Subcutaneous abdominal adipose tissue (tissue), 5 donors: ENCODE results near the gene KIAA1671.

ENCODE experiments used
- H3K27ac ChIP-seq: one replicate; pipeline ENCODE4 v1.7.0; 2013; ENCODE audit warnings: low read depth, mild to moderate bottlenecking, inconsistent platforms, low read length, moderate library complexity
- H3K27me3 ChIP-seq, 5 donors: one replicate each; pipeline ENCODE4 v1.7.0; 2013; ENCODE audit warnings: low read length in 5 of 5, inconsistent platforms in 1 of 5; ENCODE audit not compliant: control insufficient read depth in 5 of 5, insufficient read depth in 4 of 5
- H3K36me3 ChIP-seq, 5 donors: one replicate each; pipeline ENCODE4 v1.7.0; 2013; ENCODE audit warnings: low read length in 5 of 5; ENCODE audit not compliant: control insufficient read depth in 5 of 5, insufficient read depth in 5 of 5
- H3K4me1 ChIP-seq, 5 donors: one replicate each; pipeline ENCODE4 v1.7.0; 2013; ENCODE audit warnings: low read length in 5 of 5, mild to moderate bottlenecking in 3 of 5, moderate library complexity in 1 of 5; ENCODE audit not compliant: control insufficient read depth in 5 of 5, insufficient read depth in 5 of 5
- H3K4me3 ChIP-seq, 5 donors: one replicate each; pipeline ENCODE4 v1.7.0; 2013; ENCODE audit warnings: low read length in 5 of 5, low read depth in 1 of 5
- H3K9ac ChIP-seq, 5 donors: one replicate each; pipeline ENCODE4 v1.7.0; 2013; ENCODE audit warnings: low read length in 5 of 5, mild to moderate bottlenecking in 4 of 5, moderate library complexity in 3 of 5
- H3K9me3 ChIP-seq, 5 donors: one replicate each; pipeline ENCODE4 v1.7.0; 2013; ENCODE audit warnings: low read length in 5 of 5; ENCODE audit not compliant: control insufficient read depth in 5 of 5
- donor health status: healthy.
- donor health status: healthy.
- donor health status: healthy.
- donor health status: healthy.
- donor health status: healthy.

KIAA1671 gene

GRCh38 chr22:25030636-25031035 is 78.1 kb downstream of the KIAA1671 start:
- Histone ChIP-seq H3K4me3 (no peak overlapping the region), H3K9me3 (no peaks in the 10 kb centered on the region), H3K4me1 (peaks cover 0 to 24% (median 10%) of the 10 kb centered on the region in 5 donors), H3K27me3 (no peaks in the 10 kb centered on the region), H3K27ac (no peak overlapping the region), H3K36me3 (peaks cover 0 to 3% (median 0%) of the 10 kb centered on the region in 5 donors), H3K9ac (no peak overlapping the region)

- Histone ChIP-seq H3K9me3 (no peaks in the 10 kb centered on the region), H3K4me1 (peaks cover 0 to 14% (median 3%) of the 10 kb centered on the region in 5 donors), H3K36me3 (peaks cover 0 to 3% (median 0%) of the 10 kb centered on the region in 5 donors), H3K9ac (no peak overlapping the region), H3K27ac (no peak overlapping the region), H3K4me3 (no peak overlapping the region), H3K27me3 (no peaks in the 10 kb centered on the region)
Observed at GRCh38 chr22:25032066-25032465, 79.5 kb downstream of the KIAA1671 start.

DNA sequence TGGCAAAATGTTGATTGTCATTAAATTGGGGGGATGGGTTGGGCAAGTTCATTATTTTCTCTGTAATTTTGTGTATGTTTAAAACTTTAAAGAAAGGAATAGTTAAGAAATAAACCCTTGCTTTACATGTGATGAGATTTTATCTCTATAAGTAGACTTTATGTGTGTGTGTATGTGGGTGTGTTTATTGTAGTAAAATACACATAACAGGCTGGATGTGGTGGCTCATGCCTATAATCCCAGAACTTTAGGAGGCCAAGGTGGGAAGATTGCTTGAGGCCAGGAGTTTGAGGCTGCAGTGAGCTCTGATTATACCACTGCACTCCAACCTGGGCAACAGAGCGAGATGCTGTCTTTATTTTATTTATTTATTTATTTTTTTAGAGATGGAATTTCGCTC is 83.2 kb downstream of the KIAA1671 start:
- no peaks in the 10 kb centered on the region for H3K9me3 ChIP-seq
- no peaks in the 10 kb centered on the region for H3K4me1 ChIP-seq
- H3K36me3 ChIP-seq, result peaks cover 0 to 20% (median 19%) of the 10 kb centered on the region in 5 donors
- no peak overlapping the region for H3K9ac ChIP-seq
- no peaks in the 10 kb centered on the region for H3K27me3 ChIP-seq
- no peak overlapping the region for H3K4me3 ChIP-seq
- no peak overlapping the region for H3K27ac ChIP-seq

GRCh38 chr22:25038239-25038638 is 85.7 kb downstream of the KIAA1671 start:
- Histone ChIP-seq H3K9me3 (no peaks in the 10 kb centered on the region), H3K9ac (no peak overlapping the region), H3K36me3 (peaks cover 0 to 21% (median 21%) of the 10 kb centered on the region in 5 donors), H3K4me3 (no peak overlapping the region), H3K27ac (no peak overlapping the region), H3K4me1 (no peaks in the 10 kb centered on the region), H3K27me3 (no peaks in the 10 kb centered on the region)

GRCh38 chr22:25038771-25039170 is 86.3 kb downstream of the KIAA1671 start:
- Histone ChIP-seq H3K27me3 (no peaks in the 10 kb centered on the region), H3K4me3 (no peak overlapping the region), H3K4me1 (no peaks in the 10 kb centered on the region), H3K36me3 (peaks cover 0 to 24% (median 21%) of the 10 kb centered on the region in 5 donors), H3K9ac (no peak overlapping the region), H3K27ac (no peak overlapping the region), H3K9me3 (no peaks in the 10 kb centered on the region)

- no peaks in the 10 kb centered on the region for H3K27me3 ChIP-seq
- H3K9me3 ChIP-seq, result no peaks in the 10 kb centered on the region
- no peaks in the 10 kb centered on the region for H3K4me1 ChIP-seq
- H3K4me3 ChIP-seq, result no peak overlapping the region
- H3K9ac ChIP-seq, result no peak overlapping the region
- no peak overlapping the region for H3K27ac ChIP-seq
- peaks cover 0 to 25% (median 21%) of the 10 kb centered on the region in 5 donors for H3K36me3 ChIP-seq
Observed at GRCh38 chr22:25039255-25039654, 86.7 kb downstream of the KIAA1671 start.

DNA sequence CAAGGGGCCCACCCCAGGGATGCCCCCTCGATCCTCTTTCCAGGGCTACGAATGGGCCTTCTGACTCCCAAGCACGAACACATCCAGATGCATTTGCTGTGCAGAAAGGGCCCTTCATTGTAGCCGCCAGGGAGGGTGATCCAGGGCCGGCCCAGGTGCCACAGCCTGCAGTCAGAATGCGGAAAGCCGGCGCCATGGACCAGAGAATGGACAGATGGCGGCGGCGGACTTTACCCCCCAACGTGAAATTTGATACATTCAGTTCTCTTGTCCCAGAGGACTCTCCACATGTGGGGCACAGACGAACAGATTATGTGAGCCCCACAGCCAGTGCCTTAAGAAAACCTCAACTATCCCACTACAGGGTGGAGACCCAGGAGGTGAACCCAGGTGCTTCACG is 87.2 kb downstream of the KIAA1671 start:
- H3K27ac ChIP-seq, result no peak overlapping the region
- peaks cover 0 to 26% (median 21%) of the 10 kb centered on the region in 5 donors for H3K36me3 ChIP-seq
- H3K9ac ChIP-seq, result no peak overlapping the region
- H3K4me1 ChIP-seq, result no peaks in the 10 kb centered on the region
- H3K4me3 ChIP-seq, result no peak overlapping the region
- no peaks in the 10 kb centered on the region for H3K9me3 ChIP-seq
- no peaks in the 10 kb centered on the region for H3K27me3 ChIP-seq

GRCh38 chr22:25045159-25045558 is 92.6 kb downstream of the KIAA1671 start:
- no peaks in the 10 kb centered on the region for H3K27me3 ChIP-seq
- peaks cover 0 to 19% (median 11%) of the 10 kb centered on the region in 5 donors for H3K36me3 ChIP-seq
- no peak overlapping the region for H3K4me3 ChIP-seq
- no peak overlapping the region for H3K27ac ChIP-seq
- no peak overlapping the region for H3K9ac ChIP-seq
- no peaks in the 10 kb centered on the region for H3K4me1 ChIP-seq
- no peaks in the 10 kb centered on the region for H3K9me3 ChIP-seq

GRCh38 chr22:25048071-25048470 is 95.6 kb downstream of the KIAA1671 start:
- peaks cover 0 to 4% (median 0%) of the 10 kb centered on the region in 5 donors for H3K4me1 ChIP-seq
- no peak overlapping the region for H3K9ac ChIP-seq
- no peak overlapping the region for H3K4me3 ChIP-seq
- H3K36me3 ChIP-seq, result peaks cover 0 to 11% (median 5%) of the 10 kb centered on the region in 5 donors
- no peak overlapping the region for H3K27ac ChIP-seq
- H3K27me3 ChIP-seq, result no peaks in the 10 kb centered on the region
- peaks cover 0 to 8% (median 6%) of the 10 kb centered on the region in 5 donors for H3K9me3 ChIP-seq

GRCh38 chr22:25048659-25049647 is 96.4 kb downstream of the KIAA1671 start:
- Histone ChIP-seq H3K9me3 (peaks cover 0 to 8% (median 6%) of the 10 kb centered on the region in 5 donors), H3K36me3 (peaks cover 0 to 8% (median 5%) of the 10 kb centered on the region in 5 donors), H3K9ac (no peak overlapping the region), H3K4me3 (no peak overlapping the region), H3K4me1 (peaks cover 0 to 4% (median 0%) of the 10 kb centered on the region in 5 donors), H3K27me3 (no peaks in the 10 kb centered on the region), H3K27ac (no peak overlapping the region)
